Skin of body (tissue), 2 donors: ENCODE measurements around the gene DIPK1A. TPM values are rescaled to one million over a fixed set of nuclear protein-coding genes. Genes with fewer than 3 reads are reported as not detected.

Experiments
- DNase-seq: peaks from one replicate; lab custom pipeline; 2025; lab: John Stamatoyannopoulos, UW
- total RNA-seq: library from RNA; depleted of rRNA; stranded (reverse); fragments of >200 nt; gene quantifications from one replicate; pipeline ENCODE4 v1.2.3, GENCODE V29; 2014

Gene DIPK1A
- total RNA-seq, 1 donor from 2014 or later, result 13.0 TPM

GRCh38 chr1:92953491-92953890 lies 7.8 kb downstream of the DIPK1A start:
- DNase-seq, result no peak

- DNase-seq, result no peak
Measured at GRCh38 chr1:92952714-92953113, 8.5 kb downstream of the DIPK1A start.

GRCh38 chr1:92951141-92951582 lies 10.1 kb downstream of the DIPK1A start:
- no peak for DNase-seq

- no peak for DNase-seq
Measured at GRCh38 chr1:92949937-92950817, 11.1 kb downstream of the DIPK1A start.

- no peak for DNase-seq
Measured at GRCh38 chr1:92948071-92948470, 13.2 kb downstream of the DIPK1A start.

GRCh38 chr1:92945748-92946270 lies 15.5 kb downstream of the DIPK1A start:
- DNase-seq, result no peak

GRCh38 chr1:92944901-92945747 lies 16.1 kb downstream of the DIPK1A start:
- no peak for DNase-seq

GRCh38 chr1:92943502-92943847 lies 17.8 kb downstream of the DIPK1A start:
- DNase-seq, result no peak

- DNase-seq, result no peak
Measured at GRCh38 chr1:92940541-92940940, 20.7 kb downstream of the DIPK1A start.

- DNase-seq, result no peak
Measured at GRCh38 chr1:92937731-92938130, 23.5 kb downstream of the DIPK1A start.

GRCh38 chr1:92936865-92937264 lies 24.4 kb downstream of the DIPK1A start:
- no peak for DNase-seq

GRCh38 chr1:92934395-92935378 lies 26.6 kb downstream of the DIPK1A start:
- DNase-seq, result peak; percentile 94

GRCh38 chr1:92933459-92933858 lies 27.8 kb downstream of the DIPK1A start:
- peak; percentile 45 for DNase-seq

- DNase-seq, result no peak
Measured at GRCh38 chr1:92931691-92932090, 29.6 kb downstream of the DIPK1A start.

- no peak for DNase-seq
Measured at GRCh38 chr1:92929461-92929860, 31.8 kb downstream of the DIPK1A start.

GRCh38 chr1:92927870-92928269 lies 33.4 kb downstream of the DIPK1A start:
- no peak for DNase-seq

- DNase-seq, result no peak
Measured at GRCh38 chr1:92926873-92927272, 34.4 kb downstream of the DIPK1A start.

GRCh38 chr1:92924501-92924900 lies 36.8 kb downstream of the DIPK1A start:
- no peak for DNase-seq

- no peak for DNase-seq
Measured at GRCh38 chr1:92923664-92924063, 37.6 kb downstream of the DIPK1A start.

GRCh38 chr1:92922356-92923035 lies 38.8 kb downstream of the DIPK1A start:
- DNase-seq, result no peak
